ENCODE measurements around the gene MAGEA2.

- TF ChIP-seq, protein P1, sequence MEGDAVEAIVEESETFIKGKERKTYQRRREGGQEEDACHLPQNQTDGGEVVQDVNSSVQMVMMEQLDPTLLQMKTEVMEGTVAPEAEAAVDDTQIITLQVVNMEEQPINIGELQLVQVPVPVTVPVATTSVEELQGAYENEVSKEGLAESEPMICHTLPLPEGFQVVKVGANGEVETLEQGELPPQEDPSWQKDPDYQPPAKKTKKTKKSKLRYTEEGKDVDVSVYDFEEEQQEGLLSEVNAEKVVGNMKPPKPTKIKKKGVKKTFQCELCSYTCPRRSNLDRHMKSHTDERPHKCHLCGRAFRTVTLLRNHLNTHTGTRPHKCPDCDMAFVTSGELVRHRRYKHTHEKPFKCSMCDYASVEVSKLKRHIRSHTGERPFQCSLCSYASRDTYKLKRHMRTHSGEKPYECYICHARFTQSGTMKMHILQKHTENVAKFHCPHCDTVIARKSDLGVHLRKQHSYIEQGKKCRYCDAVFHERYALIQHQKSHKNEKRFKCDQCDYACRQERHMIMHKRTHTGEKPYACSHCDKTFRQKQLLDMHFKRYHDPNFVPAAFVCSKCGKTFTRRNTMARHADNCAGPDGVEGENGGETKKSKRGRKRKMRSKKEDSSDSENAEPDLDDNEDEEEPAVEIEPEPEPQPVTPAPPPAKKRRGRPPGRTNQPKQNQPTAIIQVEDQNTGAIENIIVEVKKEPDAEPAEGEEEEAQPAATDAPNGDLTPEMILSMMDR (IDR thresholded peaks at IDR 0.05; ENCODE audit: low read depth, low read length, poor library complexity, severe bottlenecking): no peak
- TF ChIP-seq EZH2phosphoT487 (IDR thresholded peaks at IDR 0.05; ENCODE audit: borderline replicate concordance, low read length): no peak
Observed at GRCh38 chrX:152735101-152735500, 18.5 kb downstream of the MAGEA2 start.
